GM19328 (cell line): Measurements from ENCODE around the gene KCNG2.
A peak's percentile ranks its signal among the peaks of the same experiment; 100 is the strongest.

Source experiments
- ATAC-seq: cut with Tn5 transposase; IDR thresholded peaks from one replicate; pipeline ENCODE4 v1.9.1; 2021; ENCODE audit warnings: mild to moderate bottlenecking, moderate library complexity; ENCODE audit not compliant: unreplicated experiment

Gene KCNG2

DNA sequence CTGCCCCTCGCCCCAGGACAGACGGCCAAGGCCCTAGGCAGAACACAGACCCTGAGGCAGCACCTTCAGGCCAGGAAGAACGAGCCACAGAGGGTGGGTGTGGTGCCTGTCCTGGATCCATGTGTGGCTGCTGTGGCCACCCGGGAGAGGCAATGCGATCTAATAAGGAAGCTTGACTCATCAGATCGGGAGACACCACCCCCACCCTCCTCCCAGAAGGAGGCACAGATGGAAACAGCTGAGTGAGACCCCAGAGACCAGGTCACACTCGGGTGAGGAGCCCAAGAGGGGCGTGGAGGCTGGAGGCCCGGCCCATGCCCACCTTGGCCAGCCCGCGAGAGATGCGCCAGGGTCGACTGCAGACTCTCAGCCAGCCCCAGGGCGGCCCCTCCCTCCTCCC, 20.3 kb downstream of the KCNG2 start:
- ATAC-seq, result no peak

DNA sequence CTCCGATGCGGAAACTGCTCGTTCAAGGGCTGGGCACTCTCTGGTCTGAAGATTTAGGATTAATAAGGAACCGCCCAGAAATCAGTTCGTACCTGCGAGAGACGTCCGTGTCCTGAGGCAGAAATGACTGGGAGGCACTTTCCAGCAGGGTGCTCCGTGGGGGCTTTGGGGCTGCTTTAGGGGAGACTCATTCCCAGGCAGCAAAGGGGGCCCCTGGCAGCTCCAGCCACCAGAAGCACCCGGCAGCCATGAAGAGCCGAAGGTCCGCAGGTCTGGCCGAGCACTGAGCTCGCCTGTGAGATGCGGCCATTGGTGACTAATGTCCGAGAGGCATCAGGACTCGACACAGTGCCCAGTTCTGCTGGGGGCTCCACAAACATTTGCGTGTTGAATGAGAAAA, 20.9 kb downstream of the KCNG2 start:
- no peak for ATAC-seq

DNA sequence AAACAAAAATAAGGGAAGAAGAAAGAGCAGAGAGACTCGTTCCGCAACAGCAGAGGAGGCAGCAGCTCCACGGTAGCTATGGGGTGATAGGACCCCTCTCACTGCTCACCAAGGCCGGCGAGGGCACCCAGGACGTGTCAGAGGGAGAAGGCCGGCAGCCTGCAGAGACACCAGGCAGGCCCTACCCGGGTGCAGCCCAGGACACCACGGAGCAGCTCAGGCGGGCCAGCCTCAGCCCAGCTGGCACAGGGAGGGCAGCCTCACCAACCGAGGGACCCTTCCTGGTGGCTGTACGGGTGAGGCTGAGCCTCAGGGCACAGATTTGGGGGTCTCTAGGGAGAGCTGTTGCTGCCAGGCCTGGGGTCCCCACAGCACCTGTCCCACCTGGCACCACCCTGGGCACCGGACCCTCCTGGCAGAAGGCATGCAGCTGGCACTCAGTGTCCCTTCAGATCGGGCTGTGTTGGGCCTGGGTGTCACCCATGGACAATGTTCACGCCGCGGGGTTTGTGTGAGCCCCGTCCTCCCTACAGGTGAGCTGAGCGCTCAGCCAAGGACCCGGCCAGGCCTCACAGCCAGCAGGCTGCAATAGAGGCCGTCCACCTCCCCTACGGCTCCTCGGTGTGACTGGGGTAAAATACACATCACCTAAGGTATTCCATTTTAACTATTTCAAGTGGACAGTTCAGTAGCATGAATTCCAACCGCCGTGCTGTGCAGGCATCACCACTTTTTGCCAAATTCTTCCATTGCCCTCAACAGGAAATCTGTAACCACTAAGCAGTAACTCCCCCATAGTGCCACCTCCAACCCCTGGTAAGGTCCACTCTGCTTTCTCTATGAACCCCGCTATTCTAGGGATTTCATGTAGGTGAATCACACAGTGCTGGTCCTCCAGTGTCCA, 21.6 kb downstream of the KCNG2 start:
- no peak for ATAC-seq

DNA sequence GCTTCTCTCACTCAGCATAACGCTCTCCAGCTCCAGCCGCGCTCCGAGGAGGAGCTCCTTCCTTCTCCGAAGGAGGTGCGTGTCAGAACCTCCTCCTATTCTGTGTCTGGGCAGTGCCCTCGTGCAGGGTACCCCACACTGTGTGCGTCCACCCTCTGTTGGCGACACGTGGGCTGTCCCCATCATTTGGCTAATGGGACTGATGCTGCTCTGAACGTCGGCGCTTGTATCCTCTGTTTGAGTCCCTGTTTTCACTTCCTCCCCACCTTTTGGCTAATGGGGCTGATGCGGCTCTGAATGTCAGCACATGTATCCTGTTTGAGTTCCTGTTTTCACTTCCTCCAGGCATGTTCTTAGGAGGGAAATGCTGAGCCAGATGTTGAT, 22.2 kb downstream of the KCNG2 start:
- peak; percentile 78 for ATAC-seq

DNA sequence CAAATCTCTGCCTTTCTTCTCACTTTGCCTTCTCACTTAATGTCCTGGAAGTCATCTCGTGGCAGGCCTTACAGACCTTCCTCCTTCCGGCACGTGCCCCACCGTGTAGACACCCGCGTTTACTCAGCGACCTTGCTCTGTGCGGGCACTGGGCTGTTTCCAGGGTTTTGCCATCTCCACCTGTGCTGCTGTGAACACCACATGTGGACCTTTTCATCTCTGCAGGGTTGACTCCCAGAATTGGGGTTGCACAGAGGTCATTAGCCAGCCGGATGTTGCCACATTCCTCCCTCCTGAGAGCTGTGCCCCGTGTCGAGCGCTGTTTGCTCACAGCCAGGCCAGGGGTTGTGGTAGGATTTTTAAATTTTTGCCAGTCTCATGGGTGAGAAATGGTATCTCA, 25.4 kb downstream of the KCNG2 start:
- no peak for ATAC-seq

DNA sequence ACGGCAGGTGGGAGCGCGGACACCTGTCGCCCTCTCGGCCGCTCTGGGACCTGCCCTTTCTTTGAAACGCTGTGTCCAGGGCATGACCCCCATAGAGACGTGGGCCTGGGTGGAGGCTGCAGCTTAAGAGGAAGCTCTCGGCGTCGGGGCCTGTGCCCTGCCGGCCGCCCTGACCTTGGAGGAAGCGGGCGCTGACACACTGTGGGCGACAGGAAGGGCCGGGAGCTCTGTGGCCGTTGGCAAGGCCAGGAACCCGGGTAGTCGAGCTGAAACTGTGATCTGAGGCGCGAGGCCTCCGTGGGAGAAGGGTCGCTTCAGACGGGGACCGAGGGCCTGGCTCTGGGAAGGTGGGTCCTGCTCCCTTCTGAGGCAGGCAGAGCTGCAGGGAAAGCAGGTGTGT, 28.2 kb downstream of the KCNG2 start:
- no peak for ATAC-seq

DNA sequence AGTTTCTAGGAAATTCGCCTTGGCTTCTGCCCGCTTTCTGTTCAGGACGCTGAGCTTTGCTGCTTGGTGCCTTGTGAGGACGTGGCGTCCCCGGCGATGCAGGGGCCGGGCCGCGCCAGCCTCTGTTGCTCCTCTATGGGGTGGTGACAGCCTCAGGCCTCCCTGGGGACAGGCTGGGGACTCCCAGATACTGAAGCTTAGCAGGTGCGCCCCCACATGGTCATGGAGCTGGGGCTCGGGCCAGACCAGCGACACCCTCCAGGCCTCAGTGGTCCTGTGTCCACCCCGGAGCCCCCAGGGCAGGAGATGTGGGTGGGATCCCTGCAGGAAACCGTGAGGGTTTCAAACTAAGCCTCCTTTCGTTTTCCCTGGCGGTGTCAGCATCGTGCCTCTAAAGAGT, 29.2 kb downstream of the KCNG2 start:
- ATAC-seq, result no peak

DNA sequence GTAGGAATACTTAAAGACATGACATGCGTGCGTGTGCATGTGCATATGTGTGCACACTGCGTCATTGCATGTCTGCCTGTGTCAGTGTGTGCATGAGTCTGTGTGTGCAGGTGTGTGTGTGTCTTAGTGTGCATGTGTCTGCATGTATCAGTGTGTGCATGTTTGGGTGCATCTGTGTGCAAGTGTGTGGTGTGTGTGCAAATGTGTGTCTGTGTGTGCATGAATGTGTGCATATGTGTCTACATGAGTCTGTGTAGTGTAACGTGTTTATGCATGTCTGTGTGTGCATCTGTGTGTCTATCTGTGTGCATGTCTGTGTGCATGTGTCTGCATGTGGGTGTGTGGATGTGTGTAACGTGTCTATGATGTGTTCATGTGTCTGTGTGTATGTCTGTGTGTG, 30.5 kb downstream of the KCNG2 start:
- ATAC-seq, result no peak

DNA sequence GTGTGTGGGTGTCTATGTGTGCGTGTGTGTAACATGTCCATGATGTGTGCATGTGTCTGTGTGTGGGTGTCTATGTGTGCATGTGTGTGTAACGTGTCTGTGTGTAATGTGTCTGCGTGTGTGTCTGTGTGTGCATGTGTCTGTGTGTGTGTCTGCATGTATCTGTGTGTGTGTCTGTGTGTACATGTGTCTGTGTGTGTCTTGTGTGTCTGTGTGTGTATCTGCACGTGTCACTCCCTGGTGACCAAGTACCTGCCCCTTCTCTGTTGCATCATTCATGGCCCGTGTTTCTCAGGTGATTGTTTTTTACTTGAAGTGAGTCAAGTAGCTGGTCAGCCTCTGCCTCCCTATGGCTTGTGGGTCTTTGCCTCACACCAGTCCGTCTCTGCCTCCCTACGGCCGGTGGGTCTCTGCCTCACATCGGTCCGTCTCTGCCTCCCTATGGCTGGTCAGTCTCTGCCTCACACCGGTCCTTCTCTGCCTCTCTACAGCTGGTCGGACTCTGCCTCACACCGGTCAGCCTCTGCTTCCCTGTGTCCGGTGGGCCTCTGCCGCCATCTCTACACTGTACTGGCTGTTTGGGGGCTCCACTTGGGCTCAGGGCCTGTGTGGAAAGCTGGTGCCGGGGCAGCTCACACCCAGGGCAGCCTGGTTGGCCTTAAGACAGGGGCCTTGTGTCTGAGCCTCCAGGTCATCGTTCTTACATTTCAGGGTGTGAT, 31.6 kb downstream of the KCNG2 start:
- no peak for ATAC-seq

DNA sequence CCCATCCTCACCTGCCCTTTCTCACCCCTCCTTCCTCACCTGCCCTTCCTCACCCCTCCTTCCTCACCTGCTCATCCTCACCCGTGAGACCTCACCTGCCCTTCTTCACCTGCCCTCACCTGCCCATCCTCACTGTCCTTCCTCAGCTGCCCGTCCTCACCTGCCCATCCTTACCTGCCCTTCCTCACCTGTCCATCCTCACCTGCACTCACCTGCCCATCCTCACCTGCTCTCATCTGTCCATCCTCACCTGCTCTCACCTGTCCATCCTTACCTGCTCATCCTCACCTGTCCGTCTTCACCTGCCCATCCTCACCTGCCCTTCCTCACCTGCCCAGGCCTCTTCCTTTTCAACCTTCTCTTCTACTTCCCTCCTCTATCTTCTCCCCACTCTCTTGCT, 34.4 kb downstream of the KCNG2 start:
- no peak for ATAC-seq

DNA sequence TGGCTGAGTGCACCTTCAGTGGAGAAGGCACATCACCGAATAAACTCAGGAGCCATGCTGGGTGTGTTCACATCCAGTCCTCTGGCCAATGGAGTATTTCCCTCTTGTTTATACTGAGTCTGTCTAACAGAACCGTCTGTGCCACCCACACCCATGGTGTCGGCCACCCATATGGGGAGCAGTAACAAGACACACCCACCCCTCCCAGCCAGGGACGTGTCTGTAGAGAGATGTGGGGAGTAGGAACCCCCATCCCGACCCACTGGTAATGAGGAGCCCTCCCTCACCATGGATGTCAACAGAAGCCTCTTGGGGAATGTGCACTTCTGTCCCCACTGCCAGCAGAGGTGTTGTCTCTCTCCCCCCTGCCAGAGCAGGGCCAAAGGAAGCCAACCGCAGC, 37.1 kb downstream of the KCNG2 start:
- no peak for ATAC-seq

DNA sequence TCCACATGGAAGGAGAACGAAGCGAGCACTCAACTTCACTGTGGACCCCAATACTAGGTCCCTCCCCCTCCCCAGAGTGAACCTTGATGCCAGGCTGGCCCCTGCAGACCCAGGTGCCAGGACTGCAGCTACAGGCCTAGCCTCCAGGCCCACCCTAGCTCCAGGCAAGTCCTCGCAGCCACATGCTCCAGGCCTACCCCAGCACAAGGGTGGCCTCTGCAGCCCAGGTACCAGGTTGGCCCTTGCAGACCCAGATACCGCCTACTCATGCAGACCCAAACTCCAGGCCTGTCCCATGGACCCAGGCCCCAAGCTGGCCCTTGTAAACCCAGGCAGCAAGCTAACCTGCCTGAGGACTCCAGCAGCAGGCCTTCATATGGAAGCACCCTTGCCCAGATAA, 44.2 kb downstream of the KCNG2 start:
- no peak for ATAC-seq

DNA sequence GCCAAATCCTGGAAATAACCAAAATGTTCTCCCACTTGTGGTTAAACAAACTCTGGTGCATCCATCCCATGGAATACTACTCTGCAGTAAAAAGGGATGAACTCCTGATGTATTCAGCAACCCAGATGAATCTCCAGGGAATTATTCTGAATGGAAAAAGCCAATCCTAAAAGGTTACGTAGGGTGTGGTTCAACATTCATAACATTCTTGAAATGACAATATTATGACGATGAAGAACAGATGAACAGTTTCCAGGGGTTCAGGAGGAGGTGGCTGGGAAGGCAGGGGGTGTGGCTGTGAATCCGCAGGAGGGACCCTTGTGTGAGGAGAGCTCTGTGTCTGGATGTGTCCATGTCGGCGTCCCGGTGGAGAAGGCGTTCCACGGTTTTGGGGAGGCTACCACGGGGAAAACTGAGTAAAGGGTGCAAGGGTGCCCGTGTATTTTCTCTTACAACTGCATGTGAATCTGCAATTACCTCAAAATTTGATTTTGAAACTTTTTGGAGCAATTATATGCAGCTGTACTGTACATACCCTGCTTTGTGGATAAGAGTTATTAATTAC, 47.3 kb downstream of the KCNG2 start:
- ATAC-seq, result no peak

DNA sequence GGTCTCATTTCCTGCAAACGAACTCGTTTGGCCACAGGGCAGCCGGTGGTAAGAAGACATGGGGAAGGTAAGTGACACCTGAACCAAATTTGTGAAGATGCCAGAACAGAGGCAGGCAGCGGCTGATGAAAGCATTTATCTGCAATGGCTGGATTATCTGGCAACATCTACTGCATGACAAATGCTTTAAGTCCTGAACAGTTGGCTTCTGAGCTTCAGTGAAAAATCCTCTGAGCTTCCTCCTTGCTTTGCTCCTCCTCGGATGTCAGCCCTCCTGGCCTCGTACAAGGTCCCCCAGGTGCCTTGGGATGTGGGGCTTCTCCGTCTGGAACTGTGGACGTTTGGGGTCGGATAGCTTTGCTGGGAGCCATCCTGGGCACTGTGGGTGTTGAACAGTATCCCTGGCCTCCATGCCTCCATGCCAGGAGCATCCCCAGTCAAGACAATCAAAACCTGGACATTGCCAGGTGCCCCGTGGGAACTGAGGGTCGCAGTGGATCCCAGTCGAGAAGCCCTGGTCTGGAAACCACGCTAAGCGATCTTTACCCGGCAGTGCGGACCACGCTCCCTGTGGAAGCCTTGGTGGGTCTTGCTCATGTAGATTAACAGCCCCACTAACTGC, 49.3 kb downstream of the KCNG2 start:
- ATAC-seq, result no peak

DNA sequence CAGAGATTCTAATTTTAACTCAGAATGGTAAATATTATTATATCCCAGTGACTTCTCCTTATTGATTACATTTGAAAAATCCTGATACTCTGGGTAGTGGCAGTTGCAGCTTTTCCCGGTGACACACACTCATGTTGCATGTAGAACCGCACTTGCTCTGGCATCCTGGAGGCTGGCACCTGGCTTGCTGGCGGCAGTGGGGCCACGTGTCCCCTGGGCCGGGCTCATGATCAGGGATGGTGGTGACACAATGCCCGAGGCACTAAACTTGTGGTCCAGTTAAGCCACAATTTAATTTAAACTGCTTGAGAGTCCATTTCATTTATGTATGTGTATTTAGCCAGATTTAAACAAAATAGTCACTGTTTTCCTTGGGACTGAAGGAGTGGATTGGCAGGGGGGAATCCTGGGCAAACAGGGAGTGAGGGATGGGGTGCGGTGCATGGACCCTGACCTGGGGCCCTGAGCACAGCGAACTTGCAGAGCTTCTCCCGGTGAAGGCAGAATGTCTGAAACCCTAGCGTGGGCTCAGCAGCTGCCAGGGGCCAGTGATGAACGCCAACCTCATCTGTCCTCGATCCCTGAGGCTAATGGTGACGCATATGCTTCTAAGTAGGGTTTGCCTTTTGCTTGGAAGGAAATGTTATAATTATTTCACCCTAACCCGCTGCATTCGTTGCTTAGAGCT, 50.0 kb downstream of the KCNG2 start:
- no peak for ATAC-seq

DNA sequence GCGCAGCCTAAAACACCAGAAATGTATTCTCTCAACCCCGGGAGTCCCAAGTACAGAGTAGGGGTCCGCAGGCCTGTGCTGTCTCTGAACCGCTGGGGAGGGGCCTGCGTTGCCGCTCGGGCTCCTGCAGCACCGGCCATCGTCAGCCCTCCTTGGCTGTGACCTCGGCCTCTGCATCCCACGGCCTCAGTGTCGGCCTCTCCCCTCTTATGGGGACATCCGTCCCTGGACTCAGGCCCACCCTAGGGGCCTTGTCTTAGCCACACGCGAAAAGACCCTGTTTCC, 50.5 kb downstream of the KCNG2 start:
- ATAC-seq, result no peak

DNA sequence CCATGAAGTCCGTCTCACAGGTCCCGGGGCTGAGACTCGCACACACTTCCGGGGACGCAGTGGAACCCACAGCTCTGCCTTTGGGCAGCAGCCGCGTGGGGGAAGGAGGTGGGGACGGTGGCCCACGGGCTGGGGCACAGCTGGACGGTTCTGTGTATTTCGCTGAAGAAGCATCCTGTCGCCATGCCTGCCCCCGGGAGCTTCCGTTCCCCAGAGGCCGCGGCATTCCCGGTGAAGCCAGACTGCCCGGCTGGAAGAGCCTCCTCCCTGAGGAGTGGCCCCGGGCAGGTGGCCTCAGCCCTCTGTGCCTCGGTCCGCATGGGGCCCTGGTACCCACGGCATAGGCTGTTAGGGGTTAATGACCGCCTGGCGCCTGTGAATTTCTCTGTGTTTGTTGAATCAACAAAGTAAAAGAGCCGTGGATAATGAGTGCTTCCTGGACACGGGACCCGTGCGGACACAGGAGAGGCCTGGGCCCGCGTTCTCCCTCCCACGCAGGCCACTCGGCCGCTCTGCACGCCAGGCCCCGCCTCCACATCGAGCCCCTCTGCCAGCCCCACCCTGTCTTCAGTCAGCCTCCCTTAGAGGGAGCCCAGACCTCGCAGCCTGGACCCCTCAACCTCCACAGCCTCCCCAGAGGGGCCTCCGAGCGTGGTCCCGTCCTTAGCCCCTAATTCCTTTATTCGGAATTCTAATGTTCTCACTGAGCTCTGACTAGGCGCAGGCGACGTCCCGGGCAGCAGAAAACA, 51.0 kb downstream of the KCNG2 start:
- ATAC-seq, result no peak

DNA sequence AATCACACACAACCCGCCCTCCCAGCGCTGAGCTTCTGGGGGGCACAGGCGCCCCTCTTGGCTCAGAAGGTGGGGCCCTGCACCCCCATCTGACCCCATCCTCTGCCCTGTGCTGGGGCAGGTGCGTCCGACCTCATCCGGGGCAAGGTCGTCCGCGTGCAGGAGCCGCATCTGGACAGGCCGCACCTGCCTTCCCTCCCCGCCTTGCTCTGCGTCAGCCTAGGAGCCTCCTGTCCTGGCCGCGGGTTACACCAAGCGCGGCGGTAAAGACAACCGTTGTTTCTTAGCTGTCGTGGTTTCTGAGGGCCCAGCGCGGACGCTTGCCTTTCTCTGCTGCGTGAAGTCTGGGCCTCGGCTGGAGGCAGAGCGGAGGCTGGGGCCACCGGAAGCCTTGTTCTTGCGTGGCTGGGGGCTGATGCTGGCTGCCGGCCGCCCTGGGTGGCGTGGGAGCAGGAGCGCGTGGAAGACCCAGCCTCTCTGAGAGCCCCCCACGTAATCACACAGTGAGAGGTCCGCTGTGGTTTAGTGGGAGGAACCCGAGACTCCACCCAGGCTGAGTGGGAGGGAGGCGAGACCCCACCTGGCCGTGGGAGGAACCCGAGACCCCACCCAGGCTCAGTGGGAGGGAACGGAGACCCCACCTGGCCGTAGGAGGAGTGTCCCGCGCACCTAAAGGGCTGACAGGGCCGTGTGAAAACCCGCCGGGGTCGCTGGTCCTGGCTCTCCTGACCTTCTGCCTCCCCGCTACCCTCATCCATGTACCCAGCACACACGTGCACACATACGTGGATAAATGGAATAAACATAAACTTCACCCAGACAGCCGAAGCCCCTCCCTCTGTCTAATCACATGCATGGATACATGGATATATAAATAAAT, 51.8 kb downstream of the KCNG2 start:
- no peak for ATAC-seq

DNA sequence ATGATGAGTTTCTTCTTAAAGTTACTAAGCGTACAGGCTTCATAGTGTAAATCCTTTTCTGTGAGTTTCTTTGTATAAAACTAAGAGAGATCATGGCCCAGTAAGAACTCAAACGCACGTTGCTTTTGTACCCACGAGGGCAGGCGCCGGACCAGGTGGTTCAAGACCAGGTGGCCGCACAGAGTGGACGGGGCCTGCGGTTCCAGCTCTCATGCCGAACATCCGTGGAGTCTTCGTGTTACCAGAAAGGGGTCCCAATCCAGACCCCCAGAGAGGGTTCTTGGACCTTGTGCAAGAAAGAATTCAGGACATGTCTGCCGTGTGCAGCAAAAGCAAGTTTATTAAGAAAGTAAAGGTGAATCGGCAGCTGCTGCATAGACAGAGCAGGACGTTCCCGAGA, 53.0 kb downstream of the KCNG2 start:
- ATAC-seq, result no peak

DNA sequence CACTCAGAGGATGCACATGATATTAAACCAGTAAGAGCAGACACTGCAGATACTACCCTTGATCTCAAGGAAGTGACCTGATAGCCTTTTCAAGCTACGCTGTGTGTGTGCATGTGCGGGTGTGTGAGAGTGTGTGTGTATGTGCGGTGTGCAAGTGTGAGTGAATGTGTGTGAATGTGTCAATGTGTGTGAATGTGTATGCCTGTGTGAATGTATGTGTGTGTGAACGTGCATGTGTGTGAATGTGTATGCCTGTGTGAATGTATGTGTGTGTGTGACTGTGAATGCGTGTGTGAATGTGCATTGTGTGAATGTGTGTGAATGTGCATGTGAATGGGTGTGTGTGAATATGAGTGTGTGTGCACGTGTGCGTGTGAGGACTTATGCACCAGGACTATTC, 53.8 kb downstream of the KCNG2 start:
- ATAC-seq, result no peak
